HL-60 (cell line): ENCODE measurements around the gene NUTM2G.
"Not testable (repeated sequence)": the region's sequence is repeated elsewhere in the genome, so short reads cannot be mapped to it uniquely, and the experiment has no call there.

ENCODE experiments used
- CTCF ChIP-seq: IDR thresholded peaks from one replicate; pipeline ENCODE4 v1.5.1; 2011; ENCODE audit warnings: low read length, control low read depth, inconsistent platforms; ENCODE audit not compliant: insufficient read depth
- GABPA ChIP-seq: IDR thresholded peaks from 2 replicates; pipeline ENCODE4 v1.6.1; 2012; ENCODE audit warnings: low read depth
- POLR2AphosphoS5 ChIP-seq: IDR thresholded peaks from 2 replicates; pipeline ENCODE4 v1.6.1; 2012; ENCODE audit warnings: low read depth
- SPI1 ChIP-seq: IDR thresholded peaks from 2 replicates; pipeline ENCODE4 v1.6.1; 2012; ENCODE audit warnings: low read depth, mild to moderate bottlenecking, borderline replicate concordance

GRCh38 chr9:96950539-96950938 lies 21.9 kb downstream of the NUTM2G start:
- TF ChIP-seq POLR2AphosphoS5, CTCF, SPI1, GABPA: not testable (repeated sequence)
